DND-41 (cell line): ENCODE measurements around the gene NUMA1.

Source experiments
- ATAC-seq: fragments of 200-7000 bp; cut with Tn5 transposase; 3 replicates; pipeline ENCODE4 v1.9.1; 2021; ENCODE audit warnings: low read depth; ENCODE audit not compliant: insufficient read depth
- DNase-seq: peaks from one replicate; pipeline ENCODE4 v3.0.0-alpha.2; 2020
- H2AFZ ChIP-seq: 2 replicates; pipeline ENCODE4 v1.6.0; 2012; ENCODE audit warnings: low read depth, low read length
- H3K27ac ChIP-seq: 2 replicates; pipeline ENCODE4 v1.5.1; 2012; ENCODE audit warnings: low read length, inconsistent platforms
- H3K27me3 ChIP-seq: fragments of 200-600 bp; sonication (generic); 2 replicates; pipeline ENCODE4 v1.6.0; 2012; ENCODE audit warnings: low read length, mild to moderate bottlenecking, inconsistent platforms; ENCODE audit not compliant: insufficient read depth, poor library complexity
- H3K36me3 ChIP-seq: 2 replicates; pipeline ENCODE4 v1.5.1; 2012; ENCODE audit warnings: low read length, inconsistent platforms; ENCODE audit not compliant: insufficient read depth
- H3K4me1 ChIP-seq: 2 replicates; pipeline ENCODE4 v1.5.1; 2012; ENCODE audit warnings: mild to moderate bottlenecking, low read length; ENCODE audit not compliant: insufficient read depth
- H3K4me2 ChIP-seq: 2 replicates; pipeline ENCODE4 v1.6.0; 2012; ENCODE audit warnings: mild to moderate bottlenecking, moderate library complexity, low read length, inconsistent platforms; ENCODE audit not compliant: insufficient read depth
- H3K4me3 ChIP-seq, 2 experiments: fragments of 200-600 bp in 1 of 2; shearing (Covaris generic) in 1 of 2; 2 replicates each; pipeline ENCODE4 v1.5.1; 2012 to 2016; ENCODE audit warnings: inconsistent platforms in 2 of 2, low read length in 2 of 2, mild to moderate bottlenecking in 2 of 2, low read depth in 1 of 2, moderate library complexity in 1 of 2
- H3K79me2 ChIP-seq: 2 replicates; pipeline ENCODE4 v1.6.0; 2012; ENCODE audit warnings: low read length, inconsistent platforms; ENCODE audit not compliant: insufficient read depth
- H3K9ac ChIP-seq: 2 replicates; pipeline ENCODE4 v1.6.0; 2012; ENCODE audit warnings: low read depth, mild to moderate bottlenecking, inconsistent platforms, low read length, moderate library complexity
- H3K9me3 ChIP-seq: 2 replicates; pipeline ENCODE4 v1.5.1; 2012; ENCODE audit warnings: low read length, moderate library complexity, mild to moderate bottlenecking, inconsistent platforms; ENCODE audit not compliant: insufficient read depth, severe bottlenecking
- H4K20me1 ChIP-seq: 2 replicates; pipeline ENCODE4 v1.6.0; 2012; ENCODE audit warnings: low read length; ENCODE audit not compliant: insufficient read depth
- EZH2 ChIP-seq: IDR thresholded peaks from 3 replicates; pipeline ENCODE4 v1.6.1; 2012; ENCODE audit warnings: borderline replicate concordance, low read depth, mild to moderate bottlenecking, moderate library complexity, low read length, inconsistent platforms; ENCODE audit not compliant: severe bottlenecking
- TF ChIP-seq, protein P1 (sequence below): IDR thresholded peaks from 2 replicates; pipeline ENCODE4 v1.5.1; 2012; ENCODE audit warnings: borderline replicate concordance, low read length, moderate library complexity, mild to moderate bottlenecking; ENCODE audit not compliant: poor library complexity, severe bottlenecking; ENCODE audit errors: extremely low read depth

The NUMA1 gene, protein sequence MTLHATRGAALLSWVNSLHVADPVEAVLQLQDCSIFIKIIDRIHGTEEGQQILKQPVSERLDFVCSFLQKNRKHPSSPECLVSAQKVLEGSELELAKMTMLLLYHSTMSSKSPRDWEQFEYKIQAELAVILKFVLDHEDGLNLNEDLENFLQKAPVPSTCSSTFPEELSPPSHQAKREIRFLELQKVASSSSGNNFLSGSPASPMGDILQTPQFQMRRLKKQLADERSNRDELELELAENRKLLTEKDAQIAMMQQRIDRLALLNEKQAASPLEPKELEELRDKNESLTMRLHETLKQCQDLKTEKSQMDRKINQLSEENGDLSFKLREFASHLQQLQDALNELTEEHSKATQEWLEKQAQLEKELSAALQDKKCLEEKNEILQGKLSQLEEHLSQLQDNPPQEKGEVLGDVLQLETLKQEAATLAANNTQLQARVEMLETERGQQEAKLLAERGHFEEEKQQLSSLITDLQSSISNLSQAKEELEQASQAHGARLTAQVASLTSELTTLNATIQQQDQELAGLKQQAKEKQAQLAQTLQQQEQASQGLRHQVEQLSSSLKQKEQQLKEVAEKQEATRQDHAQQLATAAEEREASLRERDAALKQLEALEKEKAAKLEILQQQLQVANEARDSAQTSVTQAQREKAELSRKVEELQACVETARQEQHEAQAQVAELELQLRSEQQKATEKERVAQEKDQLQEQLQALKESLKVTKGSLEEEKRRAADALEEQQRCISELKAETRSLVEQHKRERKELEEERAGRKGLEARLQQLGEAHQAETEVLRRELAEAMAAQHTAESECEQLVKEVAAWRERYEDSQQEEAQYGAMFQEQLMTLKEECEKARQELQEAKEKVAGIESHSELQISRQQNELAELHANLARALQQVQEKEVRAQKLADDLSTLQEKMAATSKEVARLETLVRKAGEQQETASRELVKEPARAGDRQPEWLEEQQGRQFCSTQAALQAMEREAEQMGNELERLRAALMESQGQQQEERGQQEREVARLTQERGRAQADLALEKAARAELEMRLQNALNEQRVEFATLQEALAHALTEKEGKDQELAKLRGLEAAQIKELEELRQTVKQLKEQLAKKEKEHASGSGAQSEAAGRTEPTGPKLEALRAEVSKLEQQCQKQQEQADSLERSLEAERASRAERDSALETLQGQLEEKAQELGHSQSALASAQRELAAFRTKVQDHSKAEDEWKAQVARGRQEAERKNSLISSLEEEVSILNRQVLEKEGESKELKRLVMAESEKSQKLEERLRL (N-terminal part only)

DNA sequence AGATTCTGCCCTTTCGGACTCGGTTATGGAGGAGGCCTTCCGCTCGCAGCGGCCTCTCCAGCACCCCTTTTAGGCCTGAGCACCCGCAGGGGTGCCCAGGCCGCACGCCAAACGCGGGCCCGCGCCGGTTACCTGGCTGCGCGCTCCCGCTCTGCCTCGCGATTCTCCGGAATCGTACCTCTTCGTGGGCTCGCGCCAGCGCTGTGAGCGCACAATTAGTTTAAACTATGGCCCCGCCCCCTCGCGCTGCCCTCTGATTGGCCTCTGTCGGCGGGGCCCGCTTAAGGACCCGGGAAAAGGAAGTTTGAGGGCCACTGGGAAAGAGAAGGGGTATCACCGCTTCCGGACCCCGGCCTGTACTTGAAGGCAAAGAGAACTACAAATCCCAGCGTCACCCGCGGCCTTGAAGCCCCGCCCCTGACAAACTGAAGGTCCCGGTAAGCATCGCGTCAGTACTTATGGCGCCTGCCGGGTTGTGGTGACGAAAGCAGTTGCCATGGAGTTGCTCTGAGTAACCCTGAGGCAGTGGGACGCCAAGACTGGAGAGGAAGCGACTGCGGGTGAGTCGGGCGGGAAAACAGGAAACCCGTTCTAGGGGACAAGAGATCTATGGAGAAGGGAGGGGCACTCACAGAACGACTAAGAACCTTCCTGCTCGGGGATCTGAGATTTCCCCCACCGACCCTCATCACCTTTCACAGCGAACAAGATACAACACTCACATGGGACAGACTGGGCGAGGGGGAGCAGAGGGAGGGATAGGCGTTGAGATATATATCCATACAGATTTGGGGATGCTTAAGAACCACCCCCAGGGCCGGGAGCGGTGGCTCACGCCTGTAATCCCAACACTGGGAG, at the start of gene NUMA1, which contains the start of gene LRRC51:
TSS of gene NUMA1 (minus strand) at position 217 of the 858 bp plus-strand sequence. CDS start 44,599 bp downstream, outside the sequence.
TSS of gene LRRC51 (plus strand) at position 525 of the 858 bp plus-strand sequence. CDS start 8,234 bp downstream, outside the sequence.
- Histone ChIP-seq H2AFZ (peak within 1 kb of the TSS; percentile 81), H3K9ac (peak within 1 kb of the TSS; percentile 81), H3K27ac (peak within 1 kb of the TSS; percentile 92), H3K27me3 (no peaks in the 10 kb centered on the region), H3K4me2 (peak within 1 kb of the TSS; percentile 95), H3K4me1 (peaks cover 36% of the 10 kb centered on the region), H3K36me3 (peaks cover 12% of the 10 kb centered on the region), H3K79me2 (peaks cover 47% of the 10 kb centered on the region), H3K4me3 (peak within 1 kb of the TSS; percentile 86 to 96), H3K9me3 (no peaks in the 10 kb centered on the region), H4K20me1 (peaks cover 23% of the 10 kb centered on the region)
- ATAC-seq (peak; percentile 95), DNase-seq (peak; percentile 100)
- TF ChIP-seq, protein P1, sequence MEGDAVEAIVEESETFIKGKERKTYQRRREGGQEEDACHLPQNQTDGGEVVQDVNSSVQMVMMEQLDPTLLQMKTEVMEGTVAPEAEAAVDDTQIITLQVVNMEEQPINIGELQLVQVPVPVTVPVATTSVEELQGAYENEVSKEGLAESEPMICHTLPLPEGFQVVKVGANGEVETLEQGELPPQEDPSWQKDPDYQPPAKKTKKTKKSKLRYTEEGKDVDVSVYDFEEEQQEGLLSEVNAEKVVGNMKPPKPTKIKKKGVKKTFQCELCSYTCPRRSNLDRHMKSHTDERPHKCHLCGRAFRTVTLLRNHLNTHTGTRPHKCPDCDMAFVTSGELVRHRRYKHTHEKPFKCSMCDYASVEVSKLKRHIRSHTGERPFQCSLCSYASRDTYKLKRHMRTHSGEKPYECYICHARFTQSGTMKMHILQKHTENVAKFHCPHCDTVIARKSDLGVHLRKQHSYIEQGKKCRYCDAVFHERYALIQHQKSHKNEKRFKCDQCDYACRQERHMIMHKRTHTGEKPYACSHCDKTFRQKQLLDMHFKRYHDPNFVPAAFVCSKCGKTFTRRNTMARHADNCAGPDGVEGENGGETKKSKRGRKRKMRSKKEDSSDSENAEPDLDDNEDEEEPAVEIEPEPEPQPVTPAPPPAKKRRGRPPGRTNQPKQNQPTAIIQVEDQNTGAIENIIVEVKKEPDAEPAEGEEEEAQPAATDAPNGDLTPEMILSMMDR: no peak
- TF ChIP-seq EZH2: no peak

DNA sequence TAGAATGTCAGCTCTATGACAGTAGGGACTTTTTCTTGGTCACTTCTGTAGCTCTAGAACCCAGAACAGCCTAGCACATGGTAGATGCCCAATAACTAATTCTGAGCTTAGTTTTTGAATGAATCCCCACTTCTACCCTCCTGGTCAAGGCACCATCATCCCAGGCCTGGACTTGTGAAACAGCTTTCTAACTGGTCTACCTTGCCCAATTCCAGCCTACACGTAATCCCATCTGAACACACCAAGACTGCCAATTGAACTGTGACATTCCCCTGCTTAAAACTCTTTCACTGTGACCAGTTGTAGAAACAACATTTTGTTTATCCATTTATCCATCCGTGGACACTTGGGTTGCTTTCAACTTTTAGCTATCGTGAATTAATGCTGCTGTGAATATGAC, 49.0 kb upstream of the NUMA1 start:
- Histone ChIP-seq H3K4me1 (no peaks in the 10 kb centered on the region), H3K36me3 (no peaks in the 10 kb centered on the region), H3K9ac (no peak overlapping the region), H3K27me3 (no peaks in the 10 kb centered on the region), H4K20me1 (no peaks in the 10 kb centered on the region), H3K4me3 (no peak overlapping the region), H3K27ac (no peak overlapping the region), H3K79me2 (no peaks in the 10 kb centered on the region), H3K4me2 (no peak overlapping the region), H2AFZ (no peak overlapping the region), H3K9me3 (peaks cover 21% of the 10 kb centered on the region)
- no peak for DNase-seq
- TF ChIP-seq EZH2: no peak
- TF ChIP-seq, protein P1: no peak
- no peak for ATAC-seq

DNA sequence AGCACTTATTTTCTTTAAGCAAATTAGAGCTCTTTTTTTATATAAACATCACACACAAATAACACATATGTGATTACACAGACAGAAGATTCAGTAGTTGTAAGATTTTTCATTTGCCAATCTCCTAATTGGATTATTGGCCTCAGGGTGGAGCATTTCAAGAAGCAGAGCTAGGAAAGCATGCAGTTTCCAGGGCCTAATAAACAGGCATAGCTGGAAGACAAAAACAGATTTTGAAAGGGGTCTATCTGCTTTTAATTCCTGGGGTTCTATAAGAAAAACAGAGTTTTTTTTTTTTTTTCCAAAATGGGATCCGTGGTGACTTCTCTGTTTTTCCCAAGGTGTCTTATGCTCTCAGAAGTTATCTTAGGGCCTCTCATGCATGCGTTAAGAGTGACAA, 47.6 kb upstream of the NUMA1 start:
- DNase-seq (no peak), ATAC-seq (no peak)
- Histone ChIP-seq H3K36me3 (no peaks in the 10 kb centered on the region), H3K4me1 (no peaks in the 10 kb centered on the region), H3K9ac (no peak overlapping the region), H3K4me2 (no peak overlapping the region), H3K4me3 (no peak overlapping the region), H3K79me2 (no peaks in the 10 kb centered on the region), H2AFZ (no peak overlapping the region), H3K27ac (no peak overlapping the region), H3K9me3 (peaks cover 26% of the 10 kb centered on the region), H3K27me3 (no peaks in the 10 kb centered on the region), H4K20me1 (no peaks in the 10 kb centered on the region)
- no peak for TF ChIP-seq EZH2
- TF ChIP-seq, protein P1: no peak
